ENCODE data around the gene TMEM8B. TPM values are rescaled to one million over a fixed set of nuclear protein-coding genes. Genes with fewer than 3 reads are reported as not detected.

The TMEM8B gene
- total and polyA plus RNA-seq, 2 donors (not counting 1 experiment from before 2014, with no cell fraction given): 12.2 to 14.5 TPM

- POLR2A ChIA-PET: no interaction called here
- no peaks in the 10 kb centered on the region for H3K27me3 ChIP-seq (replicated peaks in 1 of 4; ENCODE audit: control extremely low read depth in 1 of 4, control insufficient read depth in 3 of 4, insufficient read depth in 4 of 4, low read length in 3 of 4)
- WGBS (ENCODE audit: insufficient coverage): 91% methylated on average over 19 of the region's 19 CpGs
- H3K4me2 ChIP-seq (replicated peaks; ENCODE audit: low read depth, low read length, poor library complexity, severe bottlenecking): no peak overlapping the region
- H2AFZ ChIP-seq (ENCODE audit: insufficient read depth, low read depth, low read length, poor library complexity, severe bottlenecking): no peak overlapping the region
- H3K27me3 Mint-ChIP-seq: peaks cover under 1% of the 10 kb centered on the region
- H3K4me1 ChIP-seq (ENCODE audit: control insufficient read depth in 2 of 2, insufficient read depth in 2 of 2, low read length in 2 of 2): no peaks in the 10 kb centered on the region
- ATAC-seq (ENCODE audit: low read depth) (no peak), DNase-seq (no peak)
- H3K9me3 Mint-ChIP-seq (ENCODE audit: insufficient read depth): no peaks in the 10 kb centered on the region
- intact Hi-C loops (cut with micrococcal nuclease): no loop called here
- H3K4me1 Mint-ChIP-seq: no peaks in the 10 kb centered on the region
- no peak overlapping the region for H3K27ac ChIP-seq (ENCODE audit: low read length in 2 of 2)
- no peak for TF ChIP-seq EZH2 (IDR thresholded peaks at IDR 0.05; ENCODE audit: borderline replicate concordance, insufficient read depth, low read depth, low read length, poor library complexity, severe bottlenecking)
- TF ChIP-seq, protein P1, sequence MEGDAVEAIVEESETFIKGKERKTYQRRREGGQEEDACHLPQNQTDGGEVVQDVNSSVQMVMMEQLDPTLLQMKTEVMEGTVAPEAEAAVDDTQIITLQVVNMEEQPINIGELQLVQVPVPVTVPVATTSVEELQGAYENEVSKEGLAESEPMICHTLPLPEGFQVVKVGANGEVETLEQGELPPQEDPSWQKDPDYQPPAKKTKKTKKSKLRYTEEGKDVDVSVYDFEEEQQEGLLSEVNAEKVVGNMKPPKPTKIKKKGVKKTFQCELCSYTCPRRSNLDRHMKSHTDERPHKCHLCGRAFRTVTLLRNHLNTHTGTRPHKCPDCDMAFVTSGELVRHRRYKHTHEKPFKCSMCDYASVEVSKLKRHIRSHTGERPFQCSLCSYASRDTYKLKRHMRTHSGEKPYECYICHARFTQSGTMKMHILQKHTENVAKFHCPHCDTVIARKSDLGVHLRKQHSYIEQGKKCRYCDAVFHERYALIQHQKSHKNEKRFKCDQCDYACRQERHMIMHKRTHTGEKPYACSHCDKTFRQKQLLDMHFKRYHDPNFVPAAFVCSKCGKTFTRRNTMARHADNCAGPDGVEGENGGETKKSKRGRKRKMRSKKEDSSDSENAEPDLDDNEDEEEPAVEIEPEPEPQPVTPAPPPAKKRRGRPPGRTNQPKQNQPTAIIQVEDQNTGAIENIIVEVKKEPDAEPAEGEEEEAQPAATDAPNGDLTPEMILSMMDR (IDR thresholded peaks at IDR 0.05): no peak
- H4K20me1 ChIP-seq (ENCODE audit: control insufficient read depth, insufficient read depth, low read length, poor library complexity, severe bottlenecking): no peaks in the 10 kb centered on the region
- H3K9me3 ChIP-seq (ENCODE audit: control extremely low read depth in 1 of 3, control insufficient read depth in 2 of 3, insufficient read depth in 1 of 3, low read length in 2 of 3): no peaks in the 10 kb centered on the region
- no peak overlapping the region for H3K27ac Mint-ChIP-seq
- no peaks in the 10 kb centered on the region for H3K79me2 ChIP-seq (ENCODE audit: control insufficient read depth, insufficient read depth, low read length)
- H3K4me3 ChIP-seq (ENCODE audit: control extremely low read depth in 1 of 5, extremely low read depth in 1 of 5, insufficient read depth in 1 of 5, low read depth in 2 of 5, low read length in 4 of 5): no peak overlapping the region
- H3K4me3 Mint-ChIP-seq: no peak overlapping the region
- H3K36me3 ChIP-seq (replicated peaks in 1 of 2; ENCODE audit: control extremely low read depth in 1 of 2, control insufficient read depth in 1 of 2, extremely low read depth in 1 of 2, insufficient read depth in 2 of 2, low read length in 1 of 2): no peaks in the 10 kb centered on the region
- CTCF ChIA-PET: interaction anchor here (0.6 kb wide), 1 partner anchor 12 kb away, joined by 3 read pairs; no protein-coding TSS in a partner anchor
- no peak overlapping the region for H3K9ac ChIP-seq (ENCODE audit: low read length)
Measured at GRCh38 chr9:35869621-35870216, 40.7 kb downstream of the TMEM8B start.

GRCh38 chr9:35870351-35870923 lies 41.4 kb downstream of the TMEM8B start, which contains the start of gene OR13J1:
OR13J1 (minus strand) TSS chr9:35870401; CDS start chr9:35870401, 0 bp downstream.
- Histone ChIP-seq H3K27me3 (replicated peaks in 1 of 4; ENCODE audit: control extremely low read depth in 1 of 4, control insufficient read depth in 3 of 4, insufficient read depth in 4 of 4, low read length in 3 of 4) (no peaks in the 10 kb centered on the region), H4K20me1 (ENCODE audit: control insufficient read depth, insufficient read depth, low read length, poor library complexity, severe bottlenecking) (no peaks in the 10 kb centered on the region), H3K9ac (ENCODE audit: low read length) (no peak within 1 kb of the TSS), H3K4me2 (replicated peaks; ENCODE audit: low read depth, low read length, poor library complexity, severe bottlenecking) (no peak within 1 kb of the TSS), H2AFZ (ENCODE audit: insufficient read depth, low read depth, low read length, poor library complexity, severe bottlenecking) (no peak within 1 kb of the TSS), H3K4me3 (ENCODE audit: control extremely low read depth in 1 of 5, extremely low read depth in 1 of 5, insufficient read depth in 1 of 5, low read depth in 2 of 5, low read length in 4 of 5) (no peak within 1 kb of the TSS), H3K79me2 (ENCODE audit: control insufficient read depth, insufficient read depth, low read length) (no peaks in the 10 kb centered on the region), H3K9me3 (ENCODE audit: control extremely low read depth in 1 of 3, control insufficient read depth in 2 of 3, insufficient read depth in 1 of 3, low read length in 2 of 3) (no peaks in the 10 kb centered on the region), H3K4me1 (ENCODE audit: control insufficient read depth in 2 of 2, insufficient read depth in 2 of 2, low read length in 2 of 2) (no peaks in the 10 kb centered on the region), H3K27ac (ENCODE audit: low read length in 2 of 2) (no peak within 1 kb of the TSS), H3K36me3 (replicated peaks in 1 of 2; ENCODE audit: control extremely low read depth in 1 of 2, control insufficient read depth in 1 of 2, extremely low read depth in 1 of 2, insufficient read depth in 2 of 2, low read length in 1 of 2) (no peaks in the 10 kb centered on the region)
- CTCF ChIA-PET: interaction anchor here (0.6 to 1.0 kb wide), 2 partner anchors 11 to 44 kb away, joined by 3 read pairs; no protein-coding TSS in a partner anchor
- peaks cover 4% of the 10 kb centered on the region for H3K27me3 Mint-ChIP-seq
- no peak for DNase-seq
- no peak within 1 kb of the TSS for H3K27ac Mint-ChIP-seq
- peaks cover under 1% of the 10 kb centered on the region for H3K9me3 Mint-ChIP-seq (ENCODE audit: insufficient read depth)
- no peaks in the 10 kb centered on the region for H3K4me1 Mint-ChIP-seq
- POLR2A ChIA-PET: no interaction called here
- intact Hi-C loops (cut with micrococcal nuclease): no loop called here
- no peak within 1 kb of the TSS for H3K4me3 Mint-ChIP-seq
- WGBS (ENCODE audit: insufficient coverage): 93% methylated on average over 4 of the region's 8 CpGs
- no peak for ATAC-seq (ENCODE audit: low read depth)
- TF ChIP-seq, protein P1 (IDR thresholded peaks at IDR 0.05): no peak
- TF ChIP-seq EZH2 (IDR thresholded peaks at IDR 0.05; ENCODE audit: borderline replicate concordance, insufficient read depth, low read depth, low read length, poor library complexity, severe bottlenecking): no peak
